Muscle of leg (tissue), 11 donors: ENCODE measurements around the gene INTS7. TPM values are rescaled to one million over a fixed set of nuclear protein-coding genes. Genes with fewer than 3 reads are reported as not detected.

ENCODE experiments used
- DNase-seq: peaks from one replicate; pipeline ENCODE4 v3.0.0; 2013
- H3K27ac ChIP-seq: one replicate; pipeline ENCODE4 v1.5.1; 2013; ENCODE audit warnings: mild to moderate bottlenecking, low read length, control low read depth
- H3K27me3 ChIP-seq: one replicate; pipeline ENCODE4 v1.6.1; 2013; ENCODE audit warnings: low read length; ENCODE audit not compliant: control insufficient read depth, insufficient read depth
- H3K36me3 ChIP-seq: one replicate; pipeline ENCODE4 v1.6.1; 2013; ENCODE audit warnings: low read length; ENCODE audit not compliant: control insufficient read depth, insufficient read depth
- H3K4me1 ChIP-seq: one replicate; pipeline ENCODE4 v1.6.1; 2013; ENCODE audit warnings: low read length; ENCODE audit not compliant: control insufficient read depth, insufficient read depth
- H3K4me3 ChIP-seq: one replicate; pipeline ENCODE4 v1.5.1; 2013; ENCODE audit warnings: low read length, control low read depth
- H3K9me3 ChIP-seq: replicated peaks from 2 replicates; pipeline ENCODE4 v1.6.1; 2013; ENCODE audit warnings: low read depth, low read length; ENCODE audit not compliant: control insufficient read depth
- WGBS: methylation state at CpG from one replicate; pipeline ENCODE4 v1.1.5; 2013; ENCODE audit warnings: missing lambda C conversion rate; ENCODE audit not compliant: insufficient coverage; 5-methylcytosine and 5-hydroxymethylcytosine counted together
- polyA plus RNA-seq, 8 donors: library from polyadenylated mRNA; unstranded; fragments of 120-200 nt; gene quantifications; one replicate each; pipeline versions ENCODE4 v1.2.1 to v1.2.3, GENCODE V29; 2013; ENCODE audit warnings: inconsistent platforms in 1 of 8, low replicate concordance in 1 of 8; ENCODE audit not compliant: insufficient read length in 8 of 8, insufficient read depth in 1 of 8
- total RNA-seq: library from RNA; stranded (reverse); fragments of 120-200 nt; gene quantifications from one replicate; pipeline ENCODE4 v1.2.4, GENCODE V29; 2013

Gene INTS7
- total and polyA plus RNA-seq, 9 donors: 11.3 to 13.9 (median 12.5) TPM

DNA sequence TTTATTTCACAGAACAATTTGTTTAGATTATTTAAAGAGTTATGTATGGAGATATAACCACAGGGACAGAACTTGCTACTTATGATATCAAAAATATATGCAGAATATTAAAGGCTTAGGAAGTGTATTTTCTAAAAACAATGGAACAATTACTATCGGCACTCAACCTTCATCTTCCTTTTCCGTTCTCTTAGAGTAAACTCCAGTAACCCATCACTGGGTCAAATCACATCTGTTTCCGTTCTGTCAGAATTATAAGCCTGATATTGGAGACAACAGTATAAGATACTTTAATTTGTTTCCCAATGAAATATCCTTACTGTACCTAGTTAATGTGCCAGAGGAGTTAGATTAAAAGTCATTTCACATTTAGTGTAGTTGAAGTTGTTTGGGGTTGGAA, 32.4 kb upstream of the INTS7 start:
- no CpG with 5 or more reads among the region's 3 CpGs for WGBS

DNA sequence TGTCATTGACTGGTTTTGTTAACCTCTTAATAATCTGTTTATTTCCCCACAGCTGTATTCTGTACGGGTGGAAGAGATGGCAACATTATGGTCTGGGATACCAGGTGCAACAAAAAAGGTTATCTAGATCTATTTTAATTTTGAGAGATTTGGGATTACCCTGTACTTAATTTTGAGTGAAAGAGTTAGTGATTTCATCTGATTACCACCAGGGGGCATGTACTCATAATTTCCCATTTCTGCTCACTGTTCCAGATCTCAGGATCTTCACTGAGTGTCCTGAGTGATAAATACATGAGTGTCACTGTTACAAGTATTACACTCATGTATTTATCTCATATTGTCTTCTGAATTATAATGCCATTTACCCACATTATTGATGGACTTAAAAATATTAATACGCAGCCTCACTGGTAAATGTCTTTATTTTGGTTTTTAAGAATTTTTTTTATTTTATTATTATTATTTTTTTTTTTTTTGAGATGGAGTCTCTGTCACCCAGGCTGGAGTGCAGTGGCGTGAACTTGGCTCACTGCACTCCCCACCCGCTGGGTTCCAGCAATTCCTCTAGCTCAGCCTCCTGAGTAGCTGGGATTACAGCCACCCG, 27.6 kb upstream of the INTS7 start:
- Histone ChIP-seq H3K4me1 (no peaks in the 10 kb centered on the region), H3K9me3 (no peaks in the 10 kb centered on the region), H3K27ac (no peak overlapping the region), H3K36me3 (no peaks in the 10 kb centered on the region), H3K4me3 (no peak overlapping the region), H3K27me3 (no peaks in the 10 kb centered on the region)
- peak; percentile 57 for DNase-seq
- WGBS: 100% methylated on average over 3 of the region's 5 CpGs

More for the DNA sequence above, 32.4 kb upstream of the INTS7 start:
- Histone ChIP-seq H3K36me3 (no peaks in the 10 kb centered on the region), H3K9me3 (no peaks in the 10 kb centered on the region), H3K27me3 (no peaks in the 10 kb centered on the region), H3K27ac (peak overlapping the region; percentile 69), H3K4me3 (no peak overlapping the region), H3K4me1 (no peaks in the 10 kb centered on the region)
- DNase-seq: peak; percentile 53

GRCh38 chr1:212060632-212061472, 25.5 kb upstream of the INTS7 start:
- no peak overlapping the region for H3K27ac ChIP-seq
- no peaks in the 10 kb centered on the region for H3K4me1 ChIP-seq
- H3K36me3 ChIP-seq: peaks cover 4% of the 10 kb centered on the region
- H3K4me3 ChIP-seq: no peak overlapping the region
- H3K9me3 ChIP-seq: peaks cover 3% of the 10 kb centered on the region
- H3K27me3 ChIP-seq: no peaks in the 10 kb centered on the region
- DNase-seq: no peak
- no CpG with 5 or more reads among the region's 6 CpGs for WGBS

DNA sequence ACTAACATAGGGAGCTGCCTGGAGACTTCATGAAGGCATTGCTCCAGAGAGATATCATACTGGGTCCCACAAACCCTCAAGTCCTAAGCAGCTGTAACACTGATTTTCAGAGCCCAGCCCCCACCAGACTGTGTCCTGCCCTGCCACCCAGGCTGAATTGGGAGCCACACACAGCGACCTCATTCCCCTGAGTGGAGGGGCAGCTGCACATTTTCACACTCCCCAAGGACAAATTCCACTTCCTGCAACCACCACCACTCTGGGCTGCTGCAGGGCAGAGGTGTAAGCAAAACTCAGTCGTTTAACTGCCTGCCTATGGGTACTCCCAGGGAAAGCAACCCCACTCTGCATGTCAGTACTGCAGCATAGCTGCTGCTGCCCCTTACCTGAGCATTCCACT, 20.0 kb upstream of the INTS7 start:
- DNase-seq: no peak
- H3K27me3 ChIP-seq: no peaks in the 10 kb centered on the region
- H3K9me3 ChIP-seq: peaks cover 3% of the 10 kb centered on the region
- no peak overlapping the region for H3K4me3 ChIP-seq
- no peaks in the 10 kb centered on the region for H3K4me1 ChIP-seq
- peaks cover 22% of the 10 kb centered on the region for H3K36me3 ChIP-seq
- no peak overlapping the region for H3K27ac ChIP-seq
- WGBS: 89% methylated on average over 2 of the region's 2 CpGs

DNA sequence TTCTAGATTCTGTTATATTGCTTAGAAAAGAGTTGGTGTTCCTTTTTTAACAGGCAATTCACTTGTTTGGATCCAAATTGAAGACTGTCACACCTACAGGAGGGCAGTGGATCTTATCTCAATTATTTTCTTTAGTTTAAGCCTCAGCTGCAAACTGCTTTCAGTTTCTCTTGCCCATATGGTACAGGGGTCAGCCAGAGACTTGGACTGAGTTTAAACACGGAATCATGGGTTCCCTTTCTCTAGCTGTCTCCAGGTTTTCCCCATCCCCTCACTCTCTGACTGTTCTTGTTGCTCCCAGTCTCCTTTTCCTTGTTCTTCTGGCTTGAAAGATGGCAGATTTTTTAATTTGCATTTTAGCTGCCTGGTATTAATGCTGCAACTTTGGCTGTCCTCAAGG, 18.6 kb upstream of the INTS7 start:
- no peak overlapping the region for H3K4me3 ChIP-seq
- peaks cover 22% of the 10 kb centered on the region for H3K36me3 ChIP-seq
- no peaks in the 10 kb centered on the region for H3K27me3 ChIP-seq
- H3K4me1 ChIP-seq: no peaks in the 10 kb centered on the region
- H3K9me3 ChIP-seq: peaks cover 3% of the 10 kb centered on the region
- WGBS: 100% methylated on average over 1 of the region's 1 CpG
- no peak for DNase-seq
- H3K27ac ChIP-seq: no peak overlapping the region

GRCh38 chr1:212045981-212046380, 10.6 kb upstream of the INTS7 start:
- H3K36me3 ChIP-seq: peaks cover 3% of the 10 kb centered on the region
- no peak for DNase-seq
- H3K4me3 ChIP-seq: no peak overlapping the region
- H3K4me1 ChIP-seq: no peaks in the 10 kb centered on the region
- no peaks in the 10 kb centered on the region for H3K9me3 ChIP-seq
- no peak overlapping the region for H3K27ac ChIP-seq
- no CpG with 5 or more reads among the region's 2 CpGs for WGBS
- no peaks in the 10 kb centered on the region for H3K27me3 ChIP-seq

GRCh38 chr1:212044851-212045250, 9.5 kb upstream of the INTS7 start:
- Histone ChIP-seq H3K27ac (no peak overlapping the region), H3K36me3 (peaks cover 3% of the 10 kb centered on the region), H3K9me3 (no peaks in the 10 kb centered on the region), H3K4me3 (no peak overlapping the region), H3K4me1 (no peaks in the 10 kb centered on the region), H3K27me3 (no peaks in the 10 kb centered on the region)
- WGBS: no CpG with 5 or more reads among the region's 1 CpG
- no peak for DNase-seq

DNA sequence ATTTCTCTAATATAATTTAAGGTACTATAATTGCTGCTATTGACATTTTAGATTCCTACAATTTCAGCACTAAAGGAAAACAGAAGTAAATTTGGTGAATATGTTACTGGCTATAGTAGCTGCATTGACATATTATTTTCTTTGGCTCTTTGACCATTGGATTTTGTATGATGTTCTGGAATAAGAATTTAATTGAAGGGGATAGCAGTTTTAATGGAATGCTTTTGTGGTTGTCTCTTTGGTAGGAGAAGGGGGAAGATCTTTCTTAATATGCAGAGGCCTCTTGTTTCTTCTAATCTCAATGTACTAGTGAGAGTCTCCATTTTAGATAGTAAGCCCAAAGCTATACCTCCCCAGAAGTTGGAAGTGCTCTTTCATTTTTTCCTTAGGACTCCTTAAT, 7.1 kb upstream of the INTS7 start:
- Histone ChIP-seq H3K4me1 (no peaks in the 10 kb centered on the region), H3K4me3 (no peak overlapping the region), H3K27ac (no peak overlapping the region), H3K36me3 (peaks cover 3% of the 10 kb centered on the region), H3K27me3 (no peaks in the 10 kb centered on the region), H3K9me3 (no peaks in the 10 kb centered on the region)
- no peak for DNase-seq

- Histone ChIP-seq H3K9me3 (no peaks in the 10 kb centered on the region), H3K36me3 (peaks cover 3% of the 10 kb centered on the region), H3K27me3 (no peaks in the 10 kb centered on the region), H3K4me3 (no peak overlapping the region), H3K27ac (no peak overlapping the region), H3K4me1 (no peaks in the 10 kb centered on the region)
- 80% methylated on average over 2 of the region's 5 CpGs for WGBS
- no peak for DNase-seq
These were observed 5.5 kb upstream of the INTS7 start for GRCh38 chr1:212040629-212041412.

- no peak overlapping the region for H3K27ac ChIP-seq
- no CpG with 5 or more reads among the region's 2 CpGs for WGBS
- H3K4me1 ChIP-seq: no peaks in the 10 kb centered on the region
- H3K36me3 ChIP-seq: no peaks in the 10 kb centered on the region
- no peaks in the 10 kb centered on the region for H3K9me3 ChIP-seq
- no peaks in the 10 kb centered on the region for H3K27me3 ChIP-seq
- no peak overlapping the region for H3K4me3 ChIP-seq
- no peak for DNase-seq
These were observed 4.3 kb upstream of the INTS7 start for GRCh38 chr1:212039622-212040021.
